PFSK-1 (cell line): ENCODE measurements around the gene NUDT2.

Experiments
- POLR2AphosphoS5 ChIP-seq: IDR thresholded peaks from 2 replicates; pipeline ENCODE4 v1.6.1; 2012; ENCODE audit warnings: low read depth, mild to moderate bottlenecking, control low read depth, low read length, moderate library complexity
- REST ChIP-seq, 2 experiments: IDR thresholded peaks; 2 replicates each; pipeline versions ENCODE4 v1.6.1 to v1.8.0; 2011 to 2012; ENCODE audit warnings: low read depth in 2 of 2, low read length in 2 of 2, control low read depth in 1 of 2, inconsistent platforms in 1 of 2, mild to moderate bottlenecking in 1 of 2, moderate library complexity in 1 of 2; ENCODE audit not compliant: insufficient read depth in 1 of 2
- SIN3A ChIP-seq: IDR thresholded peaks from 2 replicates; pipeline ENCODE4 v1.6.1; 2012; ENCODE audit warnings: mild to moderate bottlenecking, low read length, moderate library complexity, borderline replicate concordance; ENCODE audit not compliant: insufficient read depth
- TAF1 ChIP-seq: IDR thresholded peaks from 2 replicates; pipeline ENCODE4 v1.6.1; 2012; ENCODE audit warnings: low read length, control low read depth, borderline replicate concordance; ENCODE audit not compliant: insufficient read depth

DNA sequence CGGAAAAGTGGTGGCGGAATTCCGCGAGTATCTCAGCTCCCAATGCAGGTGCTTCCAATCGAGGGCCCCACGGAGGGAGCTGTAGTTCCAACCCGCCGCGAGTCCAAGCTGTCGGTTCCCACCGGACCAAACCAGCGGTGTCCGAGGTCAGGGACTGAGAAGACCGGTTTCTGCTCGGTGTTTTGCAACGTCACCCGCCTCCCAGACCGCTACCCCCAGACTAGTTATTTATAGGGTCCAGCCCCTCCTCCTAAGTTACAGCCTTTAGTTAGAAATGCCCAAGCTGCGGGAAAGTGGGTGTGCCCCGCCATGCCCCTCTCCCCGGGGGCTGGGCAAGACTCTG, 48.0 kb downstream of the NUDT2 start:
- TF ChIP-seq TAF1 (no peak), POLR2AphosphoS5 (no peak), REST (IDR thresholded peaks at IDR 0.05; ENCODE audit: insufficient read depth in 1 of 2, low read depth in 2 of 2, low read length in 2 of 2) (no peak), SIN3A (no peak)
